Astrocyte (in vitro differentiated cells and primary cell): ENCODE measurements around the gene RALGAPA2. TPM values are rescaled to one million over a fixed set of nuclear protein-coding genes. Genes with fewer than 3 reads are reported as not detected.

ENCODE experiments used
- DNase-seq: peaks from one replicate; pipeline ENCODE4 v3.0.0-alpha.2; 2010; ENCODE audit warnings: low read depth
- FAIRE-seq: peaks from 2 replicates; lab custom pipeline; 2011; peaks lifted over from hg19 to GRCh38; lab: Jason Lieb, UNC
- H2AFZ ChIP-seq: 2 replicates; pipeline ENCODE4 v1.6.0; 2012; ENCODE audit warnings: low read depth, low read length, inconsistent platforms
- H3K27ac ChIP-seq: 2 replicates; pipeline ENCODE4 v1.5.1; 2011; ENCODE audit warnings: low read depth, low read length, inconsistent platforms
- H3K27me3 ChIP-seq: 2 replicates; pipeline ENCODE4 v1.6.0; 2011; ENCODE audit warnings: low read length, inconsistent platforms; ENCODE audit not compliant: insufficient read depth
- H3K36me3 ChIP-seq: 2 replicates; pipeline ENCODE4 v1.5.1; 2011; ENCODE audit warnings: low read length, inconsistent platforms; ENCODE audit not compliant: insufficient read depth
- H3K4me1 ChIP-seq: 2 replicates; pipeline ENCODE4 v1.5.1; 2011; ENCODE audit warnings: low read length, inconsistent platforms; ENCODE audit not compliant: insufficient read depth
- H3K4me2 ChIP-seq: 2 replicates; pipeline ENCODE4 v1.6.0; 2012; ENCODE audit warnings: low read length, inconsistent platforms
- H3K4me3 ChIP-seq: 2 replicates; pipeline ENCODE4 v1.5.1; 2011; ENCODE audit warnings: low read depth, mild to moderate bottlenecking, low read length, inconsistent platforms; ENCODE audit not compliant: insufficient read depth
- H3K79me2 ChIP-seq: 2 replicates; pipeline ENCODE4 v1.6.0; 2012; ENCODE audit warnings: mild to moderate bottlenecking, low read length, inconsistent platforms; ENCODE audit not compliant: insufficient read depth
- H3K9ac ChIP-seq: 2 replicates; pipeline ENCODE4 v1.6.0; 2012; ENCODE audit warnings: mild to moderate bottlenecking, low read length, inconsistent platforms
- H3K9me3 ChIP-seq: 2 replicates; pipeline ENCODE4 v1.5.1; 2012; ENCODE audit warnings: low read depth, mild to moderate bottlenecking, low read length, inconsistent platforms; ENCODE audit not compliant: insufficient read depth
- H4K20me1 ChIP-seq: 2 replicates; pipeline ENCODE4 v1.6.0; 2012; ENCODE audit warnings: low read length, inconsistent platforms; ENCODE audit not compliant: insufficient read depth
- H3K27ac Mint-ChIP-seq: one replicate; pipeline ENCODE4 v1.8.0; 2021; ENCODE audit warnings: mild to moderate bottlenecking, mixed read lengths; ENCODE audit not compliant: unreplicated experiment
- H3K27me3 Mint-ChIP-seq: one replicate; pipeline ENCODE4 v1.8.0; 2021; ENCODE audit warnings: low read depth, mixed read lengths; ENCODE audit not compliant: unreplicated experiment
- H3K36me3 Mint-ChIP-seq: one replicate; pipeline ENCODE4 v1.8.0; 2021; ENCODE audit warnings: low read depth, mixed read lengths; ENCODE audit not compliant: unreplicated experiment
- H3K4me1 Mint-ChIP-seq: one replicate; pipeline ENCODE4 v1.8.0; 2021; ENCODE audit warnings: low read depth, mixed read lengths; ENCODE audit not compliant: unreplicated experiment
- H3K4me3 Mint-ChIP-seq: one replicate; pipeline ENCODE4 v1.8.0; 2021; ENCODE audit warnings: mild to moderate bottlenecking, moderate library complexity, mixed read lengths; ENCODE audit not compliant: unreplicated experiment
- H3K9me3 Mint-ChIP-seq: one replicate; pipeline ENCODE4 v1.8.0; 2021; ENCODE audit warnings: mild to moderate bottlenecking, mixed read lengths; ENCODE audit not compliant: unreplicated experiment
- EZH2 ChIP-seq: IDR thresholded peaks from 2 replicates; pipeline ENCODE4 v1.6.1; 2012; ENCODE audit warnings: mild to moderate bottlenecking, low read length, inconsistent platforms; ENCODE audit not compliant: insufficient read depth
- total RNA-seq: library from RNA; stranded (reverse); gene quantifications from 2 replicates; pipeline ENCODE4 v1.2.1, GENCODE V29; 2021
- TF ChIP-seq, protein P1 (sequence below): IDR thresholded peaks from 2 replicates; pipeline ENCODE4 v1.5.1; 2011; ENCODE audit warnings: low read depth, mild to moderate bottlenecking, inconsistent platforms, low read length, moderate library complexity; ENCODE audit not compliant: insufficient read depth

The RALGAPA2 gene
- total RNA-seq, 1 donor from 2014 or later = 6.6 TPM

- H3K27me3 ChIP-seq = no peaks in the 10 kb centered on the region
- FAIRE-seq = no peak
These were observed 286.4 kb downstream of the RALGAPA2 start for GRCh38 chr20:20425823-20426654.

GRCh38 chr20:20423117-20423516 lies 289.3 kb downstream of the RALGAPA2 start:
- H4K20me1 ChIP-seq = no peaks in the 10 kb centered on the region
- TF ChIP-seq, protein P1, sequence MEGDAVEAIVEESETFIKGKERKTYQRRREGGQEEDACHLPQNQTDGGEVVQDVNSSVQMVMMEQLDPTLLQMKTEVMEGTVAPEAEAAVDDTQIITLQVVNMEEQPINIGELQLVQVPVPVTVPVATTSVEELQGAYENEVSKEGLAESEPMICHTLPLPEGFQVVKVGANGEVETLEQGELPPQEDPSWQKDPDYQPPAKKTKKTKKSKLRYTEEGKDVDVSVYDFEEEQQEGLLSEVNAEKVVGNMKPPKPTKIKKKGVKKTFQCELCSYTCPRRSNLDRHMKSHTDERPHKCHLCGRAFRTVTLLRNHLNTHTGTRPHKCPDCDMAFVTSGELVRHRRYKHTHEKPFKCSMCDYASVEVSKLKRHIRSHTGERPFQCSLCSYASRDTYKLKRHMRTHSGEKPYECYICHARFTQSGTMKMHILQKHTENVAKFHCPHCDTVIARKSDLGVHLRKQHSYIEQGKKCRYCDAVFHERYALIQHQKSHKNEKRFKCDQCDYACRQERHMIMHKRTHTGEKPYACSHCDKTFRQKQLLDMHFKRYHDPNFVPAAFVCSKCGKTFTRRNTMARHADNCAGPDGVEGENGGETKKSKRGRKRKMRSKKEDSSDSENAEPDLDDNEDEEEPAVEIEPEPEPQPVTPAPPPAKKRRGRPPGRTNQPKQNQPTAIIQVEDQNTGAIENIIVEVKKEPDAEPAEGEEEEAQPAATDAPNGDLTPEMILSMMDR = no peak
- TF ChIP-seq EZH2 = no peak
- H3K36me3 ChIP-seq = no peaks in the 10 kb centered on the region
- Mint-ChIP-seq H3K27ac (no peak overlapping the region), H3K4me1 (peaks cover 2% of the 10 kb centered on the region), H3K36me3 (no peaks in the 10 kb centered on the region), H3K27me3 (peaks cover 6% of the 10 kb centered on the region), H3K4me3 (no peak overlapping the region), H3K9me3 (peaks cover 3% of the 10 kb centered on the region)
- H3K9ac ChIP-seq = no peak overlapping the region
- DNase-seq (no peak), FAIRE-seq (no peak)
- H3K27me3 ChIP-seq = no peaks in the 10 kb centered on the region
- no peaks in the 10 kb centered on the region for H3K79me2 ChIP-seq
- no peak overlapping the region for H3K4me3 ChIP-seq
- no peaks in the 10 kb centered on the region for H3K9me3 ChIP-seq
- no peak overlapping the region for H3K4me2 ChIP-seq
- no peak overlapping the region for H3K27ac ChIP-seq
- H2AFZ ChIP-seq = no peak overlapping the region
- H3K4me1 ChIP-seq = no peaks in the 10 kb centered on the region

More at GRCh38 chr20:20425823-20426654, 286.4 kb downstream of the RALGAPA2 start:
- Histone ChIP-seq H2AFZ (no peak overlapping the region), H3K9me3 (no peaks in the 10 kb centered on the region), H3K79me2 (no peaks in the 10 kb centered on the region), H3K9ac (no peak overlapping the region), H3K4me2 (no peak overlapping the region), H3K4me3 (no peak overlapping the region), H3K27ac (no peak overlapping the region), H3K4me1 (no peaks in the 10 kb centered on the region), H3K36me3 (no peaks in the 10 kb centered on the region), H4K20me1 (no peaks in the 10 kb centered on the region)
- Mint-ChIP-seq H3K4me3 (no peak overlapping the region), H3K27me3 (peaks cover 6% of the 10 kb centered on the region), H3K27ac (no peak overlapping the region), H3K36me3 (no peaks in the 10 kb centered on the region), H3K9me3 (peaks cover 3% of the 10 kb centered on the region), H3K4me1 (no peaks in the 10 kb centered on the region)
- TF ChIP-seq, protein P1 = no peak
- no peak for DNase-seq
